Right ventricle myocardium superior (tissue), 1 donor: ENCODE measurements around the gene DMD. TPM values are rescaled to one million over a fixed set of nuclear protein-coding genes. Genes with fewer than 3 reads are reported as not detected.
"Not testable (repeated sequence)": the region's sequence is repeated elsewhere in the genome, so short reads cannot be mapped to it uniquely, and the experiment has no call there.

Experiments
- ATAC-seq: fragments of 200-7000 bp; cut with Tn5 transposase; one replicate; pipeline ENCODE4 v1.9.1; 2020; ENCODE audit warnings: mild to moderate bottlenecking; ENCODE audit not compliant: poor library complexity
- DNase-seq: peaks from one replicate; pipeline ENCODE4 v3.0.0-alpha.2; 2020
- intact Hi-C: fragments of 100-400 bp; cut with DNase I; formaldehyde crosslinking; loops from one replicate; pipeline ENCODE4 v1.11.2; 2022
- total RNA-seq: library from RNA; stranded (reverse); fragmentation: NEBNext Ultra II Directional; extraction: Animal tissue kit (Norgen Biotek cat#: 25700); gene quantifications from one replicate; pipeline ENCODE4 v1.2.1, GENCODE V29; 2021
- donor health status: DM: no; HTN: yes; CAD: no; lungs with severe emphysema.

The DMD gene
- total RNA-seq, 1 donor from 2014 or later, result 135 TPM

GRCh38 chrX:32026772-32027171 is 1184.6 kb downstream of the DMD start:
- intact Hi-C loops, result no loop called here
- no peak for ATAC-seq
- DNase-seq, result no peak

DNA sequence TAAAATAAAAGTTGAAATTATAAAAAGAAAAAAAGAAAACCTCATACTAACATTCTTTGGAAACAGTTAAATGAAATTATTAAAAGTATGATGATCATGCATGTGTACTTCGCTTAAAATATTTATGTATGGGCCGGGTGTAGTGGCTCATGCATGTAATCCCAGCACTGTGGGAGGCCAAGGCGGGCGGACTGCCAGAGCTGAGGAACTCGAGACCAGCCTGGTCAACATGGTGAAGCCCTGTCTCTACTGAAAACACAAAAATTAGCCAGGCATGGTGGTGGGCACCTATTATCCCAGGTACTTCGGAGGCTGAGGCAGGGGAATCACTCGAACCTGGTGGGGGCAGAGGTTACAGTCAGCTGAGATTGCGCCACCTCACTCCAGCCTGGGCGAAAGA is 1187.3 kb downstream of the DMD start:
- intact Hi-C loops, result no loop called here
- ATAC-seq (no peak), DNase-seq (no peak)

DNA sequence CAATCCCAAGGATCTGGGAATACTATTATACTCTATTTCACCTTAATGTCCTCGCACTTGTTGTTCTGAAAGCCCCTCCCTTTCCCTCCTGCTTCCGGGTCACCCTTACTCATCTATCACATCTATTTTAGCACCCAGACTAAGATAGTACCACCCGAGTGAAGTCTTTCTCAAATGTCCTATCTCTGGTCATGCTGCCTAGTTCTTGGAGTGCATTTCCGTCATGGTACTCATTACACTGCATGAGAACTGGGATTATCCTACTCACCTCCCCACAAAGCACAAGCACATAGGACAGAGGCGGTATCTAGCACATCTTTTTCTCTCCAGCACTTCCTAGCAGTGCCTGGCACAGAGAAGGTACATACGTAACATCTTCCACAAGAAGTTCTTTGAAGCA is 1195.2 kb downstream of the DMD start:
- DNase-seq, result no peak
- no peak for ATAC-seq
- intact Hi-C loops, result no loop called here

DNA sequence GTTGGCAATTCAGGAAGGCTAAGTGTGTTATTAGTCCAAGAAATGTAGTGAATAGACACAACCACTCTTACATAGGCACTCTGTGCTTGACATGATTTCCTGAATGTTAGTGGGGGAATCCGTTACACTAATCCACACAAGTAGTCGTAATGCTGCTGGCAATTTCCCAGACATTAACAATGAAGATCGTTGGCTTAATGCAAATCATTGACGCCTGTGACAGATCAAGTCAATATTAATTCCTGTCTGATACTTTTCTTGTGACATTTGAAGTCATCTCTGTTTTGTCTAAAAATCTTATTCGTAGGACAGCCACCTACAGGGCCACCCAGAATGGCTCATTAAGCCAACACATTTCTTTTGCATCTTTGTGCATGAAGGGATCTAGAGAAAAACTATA is 1200.4 kb downstream of the DMD start:
- intact Hi-C loops, result no loop called here
- ATAC-seq, result no peak
- DNase-seq, result no peak

DNA sequence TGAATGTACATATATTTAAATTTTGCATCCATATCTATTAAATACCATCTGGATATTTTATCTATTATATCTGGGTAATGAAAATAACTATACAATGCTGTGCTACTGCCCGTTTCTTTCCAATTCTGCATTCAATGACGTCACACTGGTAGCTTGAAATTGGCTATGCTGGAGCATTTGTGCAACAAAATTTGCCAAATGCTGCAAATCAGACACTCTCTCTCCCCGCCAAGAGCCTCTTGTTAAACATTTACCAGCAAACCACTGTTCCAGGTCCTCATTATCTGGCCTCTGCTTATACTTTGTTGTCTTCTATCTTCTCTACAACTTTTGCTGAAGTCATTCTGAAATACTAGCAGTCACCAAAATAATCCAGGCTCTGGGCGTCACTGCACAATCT is 1201.1 kb downstream of the DMD start:
- no peak for ATAC-seq
- intact Hi-C loops, result no loop called here

GRCh38 chrX:31993637-31994036 is 1217.7 kb downstream of the DMD start:
- ATAC-seq (no peak), DNase-seq (no peak)
- intact Hi-C loops, result no loop called here

More for the DNA sequence above, 1201.1 kb downstream of the DMD start:
- no peak for DNase-seq

GRCh38 chrX:31988975-31989374 is 1222.4 kb downstream of the DMD start:
- ATAC-seq (no peak), DNase-seq (no peak)
- intact Hi-C loops, result no loop called here

DNA sequence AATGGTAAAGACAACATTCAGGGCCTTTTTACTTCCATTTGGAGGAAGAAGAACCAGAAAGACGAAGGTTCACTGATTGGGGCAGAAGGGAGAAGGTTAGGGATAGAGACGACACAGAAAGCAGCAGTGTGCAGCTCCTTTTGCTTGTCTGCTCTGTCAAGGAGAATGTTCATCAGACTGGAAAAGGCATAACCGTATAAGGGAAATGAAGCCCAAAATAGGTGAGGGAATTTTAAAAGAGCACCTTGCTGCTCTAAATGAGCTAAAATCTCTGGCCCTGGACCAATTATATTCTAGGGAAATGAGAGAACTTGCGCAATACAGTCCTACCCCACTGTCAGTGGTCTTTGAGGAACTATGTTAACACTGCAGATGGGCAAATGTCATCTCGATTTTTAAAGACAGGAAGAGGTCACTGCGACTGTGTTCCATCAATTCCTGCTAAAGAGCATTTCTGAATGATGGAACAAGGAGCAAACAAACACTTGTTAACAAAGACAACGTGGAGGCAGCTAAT is 1229.7 kb downstream of the DMD start:
- DNase-seq (no peak), ATAC-seq (no peak)
- intact Hi-C loops, result no loop called here

GRCh38 chrX:31969714-31970113 is 1241.6 kb downstream of the DMD start:
- no peak for ATAC-seq
- intact Hi-C loops, result no loop called here

GRCh38 chrX:31962256-31962655 is 1249.1 kb downstream of the DMD start:
- no peak for DNase-seq
- no peak for ATAC-seq
- intact Hi-C loops, result no loop called here

More at GRCh38 chrX:31969714-31970113, 1241.6 kb downstream of the DMD start:
- DNase-seq, result no peak

- intact Hi-C loops, result no loop called here
- no peak for DNase-seq
- ATAC-seq, result no peak
Observed at GRCh38 chrX:31934842-31935370, 1276.4 kb downstream of the DMD start.

GRCh38 chrX:31934015-31934414 is 1277.3 kb downstream of the DMD start:
- ATAC-seq, result no peak

DNA sequence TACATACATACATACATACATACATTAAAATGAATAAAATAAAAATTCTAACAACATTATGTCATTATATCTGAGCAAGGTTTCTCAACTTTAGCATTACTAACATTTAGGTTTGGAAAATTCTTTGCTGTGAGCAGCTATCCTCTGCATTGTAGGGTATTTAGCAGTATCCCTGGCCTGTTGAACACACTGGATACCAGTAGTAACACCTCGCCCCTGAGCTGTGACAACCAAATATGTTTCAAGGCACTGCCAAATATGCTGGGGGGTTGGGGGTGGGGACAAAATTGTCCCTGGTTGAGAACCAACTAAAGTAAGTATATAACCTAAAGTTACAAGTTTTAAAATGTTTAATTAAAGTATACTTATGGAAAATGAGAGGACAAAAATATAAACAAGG is 1278.6 kb downstream of the DMD start:
- DNase-seq (no peak), ATAC-seq (no peak)
- intact Hi-C loops, result no loop called here

More at GRCh38 chrX:31934015-31934414, 1277.3 kb downstream of the DMD start:
- DNase-seq, result no peak
- intact Hi-C loops, result no loop called here

GRCh38 chrX:31932320-31932719 is 1279.0 kb downstream of the DMD start:
- ATAC-seq, DNase-seq, intact Hi-C loops: not testable (repeated sequence)

- no peak for DNase-seq
- ATAC-seq, result no peak
Observed at GRCh38 chrX:31931225-31931624, 1280.1 kb downstream of the DMD start.

DNA sequence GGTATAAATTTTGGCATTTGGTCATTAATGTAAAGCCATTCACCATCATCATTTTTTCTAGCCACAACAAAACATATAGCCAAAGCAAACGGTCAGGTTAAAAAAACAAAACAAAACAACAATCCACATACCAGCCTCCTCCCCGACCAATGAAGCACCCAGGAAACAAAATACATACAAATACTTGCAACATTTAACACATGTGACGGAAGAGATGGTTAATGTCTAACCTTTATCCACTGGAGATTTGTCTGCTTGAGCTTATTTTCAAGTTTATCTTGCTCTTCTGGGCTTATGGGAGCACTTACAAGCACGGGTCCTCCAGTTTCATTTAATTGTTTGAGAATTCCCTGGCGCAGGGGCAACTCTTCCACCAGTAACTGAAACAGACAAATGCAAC is 1282.0 kb downstream of the DMD start:
- DNase-seq (no peak), ATAC-seq (no peak)
- intact Hi-C loops, result no loop called here

More at GRCh38 chrX:31931225-31931624, 1280.1 kb downstream of the DMD start:
- intact Hi-C loops, result no loop called here

DNA sequence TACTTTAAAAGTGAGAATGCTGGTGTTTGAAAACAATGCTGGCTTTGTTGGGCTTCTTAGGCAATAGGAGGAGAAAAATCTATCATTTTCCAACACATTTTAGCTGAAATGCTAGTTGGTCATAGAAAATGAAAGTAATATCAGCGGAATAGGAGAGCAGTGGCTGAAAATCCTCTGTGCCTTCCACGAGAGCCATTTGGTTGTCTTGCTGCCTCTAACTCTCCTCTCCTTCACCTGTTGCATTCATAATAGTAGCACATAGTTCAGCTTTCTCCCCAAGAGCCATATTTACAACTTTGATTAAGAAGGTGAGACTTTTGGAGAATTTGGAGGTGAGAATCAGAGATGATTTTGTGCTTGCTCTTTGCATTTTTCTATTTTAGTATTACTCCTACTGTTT is 1290.1 kb downstream of the DMD start:
- ATAC-seq (no peak), DNase-seq (no peak)
- intact Hi-C loops, result no loop called here

GRCh38 chrX:31909850-31910572 is 1301.3 kb downstream of the DMD start:
- ATAC-seq (peak; percentile 79), DNase-seq (no peak)
- intact Hi-C loops, result no loop called here

DNA sequence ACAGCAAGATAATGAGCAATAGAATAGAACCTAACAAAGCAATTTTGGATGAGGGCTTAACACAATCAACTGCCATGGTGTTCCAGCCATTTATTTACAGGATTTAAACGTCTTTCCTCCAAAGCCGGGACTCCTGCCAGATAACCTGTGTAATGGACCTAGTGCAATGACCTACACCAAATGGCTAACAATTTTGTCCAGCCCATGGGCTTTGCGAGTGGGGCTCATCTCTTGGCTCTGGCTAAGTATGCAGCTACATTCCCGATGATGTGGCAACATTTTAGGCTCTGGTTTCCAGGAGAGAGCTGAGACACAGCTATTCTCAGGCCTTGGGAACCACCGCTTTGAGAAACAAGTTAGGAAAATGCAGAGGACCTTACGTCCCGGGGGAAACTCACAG is 1317.2 kb downstream of the DMD start:
- ATAC-seq, result no peak
- no peak for DNase-seq
- intact Hi-C loops, result no loop called here

- no peak for ATAC-seq
- no peak for DNase-seq
- intact Hi-C loops, result no loop called here
Observed at GRCh38 chrX:31893525-31893924, 1317.8 kb downstream of the DMD start.
